ENCODE measurements around the gene CA12.

GRCh38 chr15:63360170-63360569 is 21.5 kb downstream of the CA12 start:
- TF ChIP-seq CTCF (IDR thresholded peaks at IDR 0.05), result no peak
- no peak for TF ChIP-seq POLR2A (IDR thresholded peaks at IDR 0.05)
- TF ChIP-seq POLR2AphosphoS5 (IDR thresholded peaks at IDR 0.05), result no peak

All from upper lobe of left lung (tissue), 4 donors.